NCI-H1092 (cell line): ENCODE data around the gene OR5T3.
"Not testable (repeated sequence)": the region's sequence is repeated elsewhere in the genome, so short reads cannot be mapped to it uniquely, and the experiment has no call there.

Source experiments
- DNase-seq: peaks from one replicate; lab custom pipeline; 2025; lab: John Stamatoyannopoulos, UW

The OR5T3 gene

GRCh38 chr11:56251954-56252353 is at the start of gene OR5T3:
Gene OR5T3 (plus strand): TSS chr11:56252254. CDS start chr11:56252254, 0 bp downstream.
- no peak for DNase-seq

DNA sequence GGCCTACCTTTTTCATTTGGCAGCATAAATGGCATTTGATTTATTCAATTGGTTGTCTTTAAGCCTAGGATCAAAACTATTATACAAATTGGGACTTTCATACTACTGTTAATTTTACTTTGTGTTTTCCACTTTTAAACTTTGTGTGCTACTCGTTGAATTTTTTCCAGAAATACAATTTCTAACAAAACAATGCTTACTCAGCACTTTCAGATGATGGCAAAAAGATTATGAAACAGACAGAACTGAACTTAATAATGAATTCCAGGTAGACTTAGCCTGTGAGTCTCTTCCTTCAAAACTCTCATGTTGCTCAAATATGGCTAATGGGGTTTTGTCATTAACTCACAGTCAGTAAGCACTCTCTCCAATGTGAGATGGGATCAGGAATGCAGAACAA is 44.3 kb upstream of the OR5T3 start:
- no peak for DNase-seq

GRCh38 chr11:56214537-56214936 is 37.5 kb upstream of the OR5T3 start:
- DNase-seq, result no peak

DNA sequence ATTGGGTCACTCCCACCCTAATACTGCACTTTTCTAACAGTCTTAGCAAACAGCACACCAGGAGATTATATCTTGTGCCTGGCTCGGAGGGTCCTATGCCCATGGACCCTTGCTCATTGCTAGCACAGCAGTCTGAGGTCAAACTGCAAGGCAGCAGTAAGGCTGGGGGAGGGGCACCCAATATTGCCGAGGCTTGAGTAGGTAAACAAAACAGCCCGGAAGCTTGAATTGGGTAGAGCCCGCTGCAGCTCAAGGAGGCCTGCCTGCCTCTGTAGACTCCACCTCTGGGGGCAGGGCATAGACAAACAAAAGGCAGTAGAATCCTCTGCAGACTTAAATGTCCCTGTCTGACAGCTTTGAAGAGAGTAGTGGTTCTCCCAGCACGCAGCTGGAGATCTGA is 32.3 kb upstream of the OR5T3 start:
- DNase-seq, result not testable (repeated sequence)

- DNase-seq, result no peak
Measured at GRCh38 chr11:56234155-56234554, 17.9 kb upstream of the OR5T3 start, which contains the start of gene OR5T2. Gene OR5T2 (minus strand): TSS chr11:56234255. CDS start chr11:56233062, 1,193 bp downstream.

- no peak for DNase-seq
Measured at GRCh38 chr11:56271092-56271491, 19.0 kb downstream of the OR5T3 start.

DNA sequence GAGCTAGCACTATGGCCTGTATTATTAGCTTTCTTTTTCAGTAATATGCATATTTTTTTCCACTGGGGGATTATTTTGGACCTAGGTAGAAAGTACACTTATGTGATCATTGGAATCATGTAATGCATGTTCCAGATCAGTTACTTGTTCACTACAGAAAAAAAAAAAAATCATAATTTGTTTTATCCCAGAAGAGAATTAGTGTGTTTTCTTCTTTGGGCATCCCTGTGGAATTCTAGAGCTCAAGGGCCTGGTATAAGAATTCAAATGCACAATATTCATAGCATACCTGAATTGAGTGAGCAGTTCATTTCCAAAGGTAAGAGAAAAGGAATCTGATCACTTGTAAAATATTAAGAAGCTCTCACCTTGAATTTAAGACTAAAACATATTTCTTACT is 21.8 kb downstream of the OR5T3 start, which contains the start of gene OR5T1:
OR5T1 (plus strand) TSS at position 301 of the 400 bp plus-strand sequence. CDS start 1,485 bp downstream, outside the sequence.
- DNase-seq, result no peak

- no peak for DNase-seq
Measured at GRCh38 chr11:56292154-56292553, 40.1 kb downstream of the OR5T3 start, which contains the start of gene OR8H1. Gene OR8H1 (minus strand): TSS chr11:56292254. CDS start chr11:56291062, 1,192 bp downstream.

GRCh38 chr11:56296898-56297297 is 44.8 kb downstream of the OR5T3 start:
- DNase-seq, result no peak
